Measurements from ENCODE around the gene SPCS1. TPM values are rescaled to one million over a fixed set of nuclear protein-coding genes. Genes with fewer than 3 reads are reported as not detected.

SPCS1 gene
- polyA plus RNA-seq, 2 of the 4 experiments (the other 2 are of a cell fraction), result 180 to 184 TPM

GRCh38 chr3:52678265-52679198 is 27.4 kb upstream of the SPCS1 start (continued):
- TF ChIP-seq PBX3 (IDR thresholded peaks at IDR 0.05) (no peak), PHF8 (IDR thresholded peaks at IDR 0.05; ENCODE audit: borderline replicate concordance, low read depth) (no peak), EP300 (IDR thresholded peaks at IDR 0.05) (no peak)

- Histone ChIP-seq H3K4me3 (no peak overlapping the region), H3K9me3 (no peaks in the 10 kb centered on the region), H3K27ac (peak overlapping the region; percentile 18 to 33; a peak in 2 of 6 replicates), H3K4me2 (no peak overlapping the region), H3K4me1 (peaks cover 27% of the 10 kb centered on the region; the same call in 2 of the 3 replicates)
- CTCF ChIA-PET, result interaction anchor here (1.3 kb wide), 1 partner anchor 207 kb away, joined by 4 read pairs; no protein-coding TSS in a partner anchor
- POLR2A ChIA-PET, result interaction anchor here (0.7 kb wide), 1 partner anchor 9 kb away, joined by 3 read pairs; no protein-coding TSS in a partner anchor
- 91% methylated on average over 3 of the region's 3 CpGs for WGBS (ENCODE audit: missing lambda C conversion rate)
- DNase-seq (ENCODE audit: low read depth in 1 of 2, low spot score in 1 of 2), result no peak
- FAIRE-seq, result no peak
- TF ChIP-seq POLR2A (IDR thresholded peaks at IDR 0.05; ENCODE audit: low read length), result no peak
- TF ChIP-seq RARB (CRISPR knock-in tag; IDR thresholded peaks at IDR 0.05), result no peak
- TF ChIP-seq HEYL (CRISPR knock-in tag; IDR thresholded peaks at IDR 0.05), result no peak
- TF ChIP-seq ELK1 (IDR thresholded peaks at IDR 0.05; ENCODE audit: low read depth, low read length), result no peak
- no peak for TF ChIP-seq BHLHE40 (IDR thresholded peaks at IDR 0.05; ENCODE audit: low read depth, low read length)
- TF ChIP-seq HOXB5 (CRISPR knock-in tag; IDR thresholded peaks at IDR 0.05), result no peak
- TF ChIP-seq NFE2L2 (conservative IDR thresholded peaks at IDR 0.05; ENCODE audit: low read length), result no peak
- TF ChIP-seq TFCP2L1 (CRISPR knock-in tag; IDR thresholded peaks at IDR 0.05), result no peak
- no peak for ATAC-seq
Observed at GRCh38 chr3:52679199-52679538, 26.7 kb upstream of the SPCS1 start.

GRCh38 chr3:52679811-52680210 is 26.1 kb upstream of the SPCS1 start:
- no peaks in the 10 kb centered on the region for H3K9me3 ChIP-seq
- no peak overlapping the region for H3K4me2 ChIP-seq
- CTCF ChIA-PET, result interaction anchor here (1.3 kb wide), 1 partner anchor 207 kb away, joined by 4 read pairs; no protein-coding TSS in a partner anchor
- DNase-seq (ENCODE audit: low read depth in 1 of 2, low spot score in 1 of 2), result no peak
- TF ChIP-seq RAD21 (conservative IDR thresholded peaks at IDR 0.05 in 1 of 2, IDR thresholded peaks at IDR 0.05 in 1 of 2) (no peak), CHD4 (IDR thresholded peaks at IDR 0.05; ENCODE audit: borderline replicate concordance) (no peak), HOXA7 (CRISPR knock-in tag; IDR thresholded peaks at IDR 0.05) (no peak), USF2 (IDR thresholded peaks at IDR 0.05) (no peak), EHMT2 (IDR thresholded peaks at IDR 0.05; ENCODE audit: low read depth) (no peak), ELK1 (IDR thresholded peaks at IDR 0.05; ENCODE audit: low read depth, low read length) (no peak)
- no peak for FAIRE-seq
- H3K4me1 ChIP-seq, result peaks cover 33% of the 10 kb centered on the region; the same call in 2 of the 3 replicates
- WGBS (ENCODE audit: missing lambda C conversion rate), result 95% methylated on average over 1 of the region's 1 CpG
- ATAC-seq, result no peak
- POLR2A ChIA-PET, result interaction anchor here (0.7 kb wide), 1 partner anchor 10 kb away, joined by 3 read pairs; no protein-coding TSS in a partner anchor
- no peak overlapping the region for H3K4me3 ChIP-seq
- H3K27ac ChIP-seq, result peak overlapping the region in 1 of 2 experiments; percentile 33; a peak in 1 of 6 replicates
